GM19023 (cell line): Measurements from ENCODE around the gene SCARB1.

ENCODE experiments used
- ATAC-seq: cut with Tn5 transposase; IDR thresholded peaks from one replicate; pipeline ENCODE4 v1.9.1; 2021; ENCODE audit warnings: mild to moderate bottlenecking, moderate library complexity; ENCODE audit not compliant: unreplicated experiment

Gene SCARB1

GRCh38 chr12:124750149-124750656 is 113.5 kb downstream of the SCARB1 start:
- no peak for ATAC-seq

- no peak for ATAC-seq
Measured at GRCh38 chr12:124749725-124750124, 113.9 kb downstream of the SCARB1 start.

- no peak for ATAC-seq
Measured at GRCh38 chr12:124747426-124748161, 116.1 kb downstream of the SCARB1 start.

- ATAC-seq, result no peak
Measured at GRCh38 chr12:124746649-124747425, 116.8 kb downstream of the SCARB1 start.

GRCh38 chr12:124745891-124746570 is 117.6 kb downstream of the SCARB1 start:
- no peak for ATAC-seq

GRCh38 chr12:124745465-124745890 is 118.2 kb downstream of the SCARB1 start:
- no peak for ATAC-seq

GRCh38 chr12:124744659-124745464 is 118.8 kb downstream of the SCARB1 start:
- ATAC-seq, result no peak

- no peak for ATAC-seq
Measured at GRCh38 chr12:124744273-124744640, 119.4 kb downstream of the SCARB1 start.

GRCh38 chr12:124743479-124744272 is 120.0 kb downstream of the SCARB1 start:
- ATAC-seq, result no peak

GRCh38 chr12:124742678-124743077 is 121.0 kb downstream of the SCARB1 start:
- ATAC-seq, result no peak

- no peak for ATAC-seq
Measured at GRCh38 chr12:124742111-124742510, 121.6 kb downstream of the SCARB1 start.

GRCh38 chr12:124741211-124741610 is 122.5 kb downstream of the SCARB1 start:
- no peak for ATAC-seq

GRCh38 chr12:124740691-124741137 is 123.0 kb downstream of the SCARB1 start:
- no peak for ATAC-seq

GRCh38 chr12:124739953-124740561 is 123.6 kb downstream of the SCARB1 start:
- no peak for ATAC-seq

- ATAC-seq, result no peak
Measured at GRCh38 chr12:124738636-124739467, 124.8 kb downstream of the SCARB1 start.

- ATAC-seq, result no peak
Measured at GRCh38 chr12:124737772-124738635, 125.7 kb downstream of the SCARB1 start.

- ATAC-seq, result no peak
Measured at GRCh38 chr12:124737040-124737419, 126.6 kb downstream of the SCARB1 start.
